HG02571 (cell line): ENCODE results near the gene TCF12.
"Not testable (repeated sequence)": the region's sequence is repeated elsewhere in the genome, so short reads cannot be mapped to it uniquely, and the experiment has no call there.

Experiments
- ATAC-seq: cut with Tn5 transposase; IDR thresholded peaks from one replicate; pipeline ENCODE4 v1.9.1; 2021; ENCODE audit warnings: mild to moderate bottlenecking, moderate library complexity; ENCODE audit not compliant: unreplicated experiment

TCF12 gene

DNA sequence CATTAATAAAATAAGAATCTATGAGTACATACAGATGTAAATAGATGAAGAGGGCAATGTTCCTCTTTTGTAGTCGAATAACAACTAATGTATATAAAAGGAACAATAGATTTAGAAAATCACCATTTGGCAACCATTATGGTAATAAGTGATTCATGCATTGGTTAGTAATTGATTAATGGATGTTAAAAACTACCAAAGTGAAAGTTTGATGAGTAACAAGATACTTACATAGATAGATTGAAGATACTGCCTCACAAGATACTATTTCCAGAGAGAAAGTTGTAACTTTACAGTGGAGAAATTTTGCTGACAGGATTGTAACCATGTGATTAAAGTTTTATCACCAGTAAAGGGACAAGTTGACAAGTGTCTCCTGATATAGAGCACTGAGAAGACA is 55.0 kb downstream of the TCF12 start:
- ATAC-seq = no peak

DNA sequence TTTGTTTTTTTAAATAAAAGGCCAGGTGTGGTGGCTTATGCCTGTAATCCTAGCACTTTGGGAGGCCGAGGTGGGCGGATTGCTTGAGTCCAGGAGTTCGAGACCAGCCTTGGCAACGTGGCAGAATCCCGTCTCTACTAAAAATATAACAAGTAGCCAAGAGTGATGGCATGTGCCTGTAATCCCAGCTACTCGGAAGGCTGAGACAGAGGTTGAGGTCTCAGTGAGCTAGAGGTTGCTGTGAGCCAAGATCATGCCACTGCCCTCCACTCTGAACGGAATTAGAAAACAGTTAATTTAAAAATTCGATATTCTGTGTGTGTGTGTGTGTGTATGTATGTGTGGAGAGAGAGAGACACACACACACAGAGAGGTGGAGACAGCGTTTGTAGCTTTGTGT is 58.8 kb downstream of the TCF12 start:
- ATAC-seq = no peak

DNA sequence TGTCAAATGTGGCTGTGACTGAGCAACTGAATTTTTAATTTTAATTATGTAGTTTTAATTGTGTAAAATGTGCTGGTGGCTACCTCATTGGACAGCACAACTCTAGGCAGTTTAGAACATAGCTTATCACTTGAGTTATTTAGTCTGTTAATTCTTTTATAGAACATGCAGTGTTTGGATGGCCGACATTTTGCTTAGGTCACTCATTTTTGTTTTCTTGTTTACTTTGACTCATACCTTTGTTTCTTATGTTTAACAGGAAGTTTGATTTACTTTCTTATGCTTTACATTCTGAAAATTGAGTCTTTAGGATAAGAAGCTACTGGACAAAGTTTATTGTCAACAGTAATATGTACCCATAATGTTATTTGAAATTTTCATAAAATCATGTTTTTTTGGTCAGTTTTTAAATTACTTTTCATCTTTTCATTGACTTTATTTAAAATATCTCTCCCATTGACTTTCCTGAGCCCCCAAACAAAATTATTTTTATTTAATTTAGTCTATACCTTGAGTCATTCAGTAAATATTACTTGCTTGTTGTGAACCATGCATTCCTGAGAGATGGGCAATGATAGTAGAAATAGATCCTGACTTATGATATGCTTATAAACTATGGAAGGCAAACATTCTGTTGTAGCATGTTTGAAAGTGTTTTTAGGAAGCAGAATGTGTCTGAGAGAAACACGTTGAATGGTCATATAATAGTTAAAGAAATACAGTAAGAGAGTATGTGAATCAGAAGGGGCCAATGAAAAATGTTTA is 60.6 kb downstream of the TCF12 start:
- ATAC-seq = no peak

DNA sequence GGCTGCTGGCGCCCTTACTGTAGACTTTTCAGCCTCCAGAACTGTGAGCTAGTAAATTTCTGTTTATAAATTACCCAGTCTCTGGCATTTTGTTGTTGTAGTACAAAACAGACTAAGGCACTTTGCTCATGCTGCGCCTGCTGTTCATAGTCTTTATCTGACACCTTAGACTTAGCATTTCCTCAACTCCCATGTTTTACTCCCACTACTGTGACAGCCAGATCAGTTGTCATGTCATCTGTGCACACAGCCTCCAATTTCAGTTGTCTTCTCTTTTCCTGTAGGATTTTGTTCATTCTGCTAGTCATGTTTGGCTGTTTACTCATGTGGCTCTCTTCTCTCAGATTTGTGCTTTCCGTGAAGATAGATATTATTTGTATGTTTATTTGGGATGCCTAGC is 62.0 kb downstream of the TCF12 start:
- ATAC-seq = no peak

DNA sequence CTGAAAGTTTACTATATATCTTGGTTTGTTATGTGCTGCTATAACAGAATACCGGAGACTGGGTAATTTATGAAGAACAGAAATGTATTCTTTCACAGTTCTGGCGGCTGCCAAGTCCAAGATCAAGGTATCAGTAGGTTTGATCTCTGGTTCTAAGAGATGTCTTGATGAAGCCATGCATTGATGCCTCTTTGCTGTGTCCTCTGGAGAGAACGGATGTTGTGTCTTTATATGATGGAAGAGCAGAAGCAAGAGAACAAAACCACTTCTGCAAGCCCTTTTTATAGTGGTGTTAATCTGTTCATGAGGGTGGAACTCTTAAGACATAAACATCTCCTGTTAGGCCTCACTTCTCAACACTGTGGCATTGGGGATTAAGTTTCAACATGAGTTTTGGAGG is 62.7 kb downstream of the TCF12 start:
- ATAC-seq = no peak

DNA sequence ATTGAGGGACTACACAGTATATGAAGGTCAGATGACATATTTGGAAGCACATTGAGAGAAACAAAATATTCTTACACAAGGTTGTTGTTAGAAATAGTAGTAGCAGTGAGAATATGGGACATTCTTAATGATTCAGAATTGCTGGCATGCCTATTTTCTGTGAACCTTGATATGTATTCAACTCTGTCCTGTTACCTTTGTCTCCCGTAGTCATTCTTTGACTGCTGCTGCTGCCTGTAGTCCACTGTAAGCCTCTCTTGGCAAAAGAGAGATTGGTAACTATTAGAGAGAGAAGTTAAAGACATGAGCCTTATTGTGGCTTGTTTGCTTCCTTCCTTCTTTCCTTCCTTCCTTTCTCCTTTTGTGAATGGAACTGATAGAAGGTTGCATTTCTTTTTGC is 64.5 kb downstream of the TCF12 start:
- ATAC-seq = no peak

DNA sequence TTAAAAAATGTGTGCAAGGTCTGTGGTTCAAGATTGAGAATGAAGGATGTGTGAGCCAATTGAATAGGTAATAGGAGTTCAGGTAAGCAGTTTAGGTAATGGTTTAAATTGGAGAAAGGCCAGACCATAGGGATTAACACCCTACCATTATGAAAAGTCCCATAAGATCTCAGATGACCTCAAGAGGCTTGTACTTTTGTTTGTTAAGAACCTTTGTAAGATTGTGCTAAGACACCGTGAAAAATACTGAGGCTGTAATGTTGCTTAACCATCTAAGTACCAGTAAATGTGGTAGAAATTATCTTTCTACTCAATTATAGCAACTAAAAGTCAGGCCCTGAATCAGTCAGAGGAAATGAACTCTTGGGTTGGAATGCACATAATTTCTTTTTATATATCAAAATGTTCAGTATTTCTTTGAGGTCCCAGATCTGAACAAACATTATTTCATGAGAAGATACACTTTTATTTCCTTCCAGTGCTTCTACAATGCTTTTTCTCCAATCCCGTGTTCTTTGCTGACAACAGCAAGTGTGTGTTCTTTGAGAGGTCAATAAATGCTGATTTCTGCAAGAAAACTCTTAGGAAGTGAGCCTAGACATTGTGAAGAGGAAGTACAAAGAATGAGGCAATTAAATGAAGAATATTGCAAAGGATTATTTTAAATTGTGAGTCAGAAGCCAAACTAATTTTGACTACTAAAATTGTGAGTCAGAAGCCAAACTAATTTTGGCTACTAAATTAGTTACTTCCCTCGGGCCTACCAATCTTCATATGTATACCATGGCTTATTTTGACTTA is 66.4 kb downstream of the TCF12 start:
- no peak for ATAC-seq

DNA sequence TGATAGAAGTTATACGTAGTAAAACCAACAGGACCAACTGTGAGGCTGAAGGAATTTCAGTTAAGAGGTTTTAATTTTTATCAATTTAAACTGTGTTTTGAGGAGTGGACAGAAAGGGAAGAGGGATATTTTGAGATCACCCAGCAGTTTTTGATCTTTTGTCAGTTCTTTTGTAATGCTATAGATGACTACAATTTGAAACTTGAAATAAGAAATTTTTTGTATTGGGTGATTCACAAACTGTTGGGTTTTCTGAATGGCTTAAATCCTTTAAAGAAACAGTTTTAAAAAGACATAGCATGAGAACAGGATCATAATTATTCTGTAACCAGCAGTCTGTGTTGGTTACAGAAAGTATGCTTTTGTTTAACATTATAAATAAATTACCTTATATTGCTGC is 67.4 kb downstream of the TCF12 start:
- no peak for ATAC-seq

DNA sequence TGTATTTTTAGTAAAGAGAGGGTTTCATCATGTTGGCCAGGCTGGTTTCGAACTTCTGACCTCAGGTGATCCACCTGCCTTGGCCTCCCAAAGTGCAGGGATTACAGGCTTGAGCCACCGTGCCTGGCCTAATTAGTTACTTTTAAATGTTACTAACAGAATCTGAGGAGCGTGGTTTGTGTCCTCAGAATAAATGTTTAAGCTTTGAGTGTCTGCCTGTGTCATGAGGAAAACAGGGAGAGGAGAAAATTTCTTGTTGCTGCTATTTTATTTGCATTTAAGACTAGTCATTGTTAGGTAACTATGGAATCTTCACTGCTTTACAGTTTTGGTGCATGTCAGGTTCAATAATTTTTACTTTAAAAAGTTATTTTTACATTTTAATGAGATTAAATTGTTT is 68.8 kb downstream of the TCF12 start:
- no peak for ATAC-seq

DNA sequence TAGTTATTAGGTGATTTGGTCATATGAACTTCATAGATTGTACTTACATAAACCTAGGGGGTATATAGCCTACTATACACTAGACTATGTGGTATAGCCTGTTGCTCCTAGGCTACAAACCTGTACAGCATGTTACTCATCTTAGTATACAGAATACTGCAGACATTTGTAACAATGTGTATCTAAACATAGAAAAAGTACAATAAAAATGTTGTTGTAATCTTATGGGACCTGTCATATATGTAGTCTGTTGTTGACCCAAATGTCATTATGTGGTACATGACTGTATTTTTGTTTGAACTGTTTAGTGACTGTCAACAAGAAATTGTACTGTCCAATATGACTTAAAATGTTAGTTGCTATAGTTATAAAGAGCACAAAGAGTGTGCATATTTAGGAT is 69.8 kb downstream of the TCF12 start:
- no peak for ATAC-seq

DNA sequence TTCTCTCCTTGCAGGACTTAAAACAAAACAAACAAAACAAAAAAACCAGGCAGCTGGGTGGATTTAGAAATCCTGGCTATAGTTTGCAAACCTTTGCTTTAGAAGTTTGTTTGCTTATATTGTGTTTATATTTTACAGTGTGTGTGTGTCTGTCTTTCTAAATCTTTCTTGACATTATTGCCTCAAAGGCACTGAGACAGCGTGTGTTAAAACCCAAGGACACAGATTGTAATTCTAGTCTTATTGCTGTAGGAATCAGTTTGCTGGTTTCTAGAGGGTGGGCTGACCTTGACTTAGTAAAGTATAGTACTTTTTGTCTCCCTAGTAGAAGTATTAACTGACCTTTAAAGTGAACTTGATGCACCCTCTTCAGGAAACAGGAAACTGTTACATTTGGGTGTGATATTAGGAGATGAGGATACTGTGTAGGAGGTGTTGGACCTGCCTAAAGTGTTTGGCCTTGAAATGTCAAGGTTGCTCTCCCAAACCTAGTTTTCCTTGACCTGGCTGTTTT is 71.0 kb downstream of the TCF12 start:
- no peak for ATAC-seq

DNA sequence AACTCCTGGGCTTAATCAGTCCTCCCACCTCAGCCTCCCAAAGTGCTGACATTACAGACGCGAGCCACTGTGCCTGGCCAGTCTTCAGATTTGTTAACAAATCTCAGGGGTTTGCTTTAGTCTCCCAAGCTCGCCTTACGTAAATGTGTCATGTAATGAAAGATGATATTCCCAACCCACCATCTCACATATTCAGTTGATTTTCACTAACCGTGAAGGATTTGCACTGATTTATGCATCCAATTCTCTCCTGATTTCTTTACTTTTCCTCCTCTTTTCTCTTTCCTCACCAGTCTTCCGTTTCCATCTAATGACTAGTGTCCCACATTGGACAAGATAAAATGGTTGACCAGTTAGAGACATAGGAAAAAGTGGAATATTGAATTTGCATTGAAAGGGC is 72.6 kb downstream of the TCF12 start:
- no peak for ATAC-seq

DNA sequence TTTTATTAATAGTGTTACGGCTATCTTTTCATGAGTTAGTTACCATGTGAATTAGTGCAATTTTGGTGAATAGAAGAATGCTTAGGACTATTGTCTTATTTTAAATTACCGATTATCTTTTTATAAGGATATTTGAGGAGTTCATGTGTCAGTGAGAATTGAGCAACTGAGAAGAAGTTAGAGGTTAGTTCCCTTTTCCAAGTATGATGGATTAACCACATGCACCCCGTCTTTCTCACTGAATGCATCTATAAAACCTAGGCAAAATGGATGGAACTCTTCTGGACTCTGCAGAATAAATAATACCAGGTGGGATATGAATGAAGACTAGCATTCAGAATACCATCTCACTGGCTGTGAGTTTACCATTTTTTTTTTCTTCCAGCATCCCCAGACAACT is 74.3 kb downstream of the TCF12 start:
- ATAC-seq = no peak

DNA sequence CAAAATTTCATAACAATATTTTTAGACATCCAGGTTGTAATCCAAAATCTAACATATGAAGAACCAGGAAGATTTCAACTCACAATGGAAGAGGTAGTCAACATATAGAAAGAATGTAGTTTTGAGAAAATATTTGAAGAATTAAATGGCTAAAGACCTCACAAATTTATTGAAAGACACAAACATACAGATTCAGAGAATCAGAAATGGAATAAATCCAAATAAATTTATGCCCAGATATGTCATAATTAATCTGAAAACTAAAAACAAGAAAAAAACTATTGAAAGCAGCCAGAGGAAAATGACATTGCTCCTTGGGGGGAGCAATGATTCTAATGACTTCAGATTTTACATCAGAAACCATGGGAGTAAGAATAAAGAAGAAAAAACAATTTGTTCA is 75.8 kb downstream of the TCF12 start:
- ATAC-seq = no peak

DNA sequence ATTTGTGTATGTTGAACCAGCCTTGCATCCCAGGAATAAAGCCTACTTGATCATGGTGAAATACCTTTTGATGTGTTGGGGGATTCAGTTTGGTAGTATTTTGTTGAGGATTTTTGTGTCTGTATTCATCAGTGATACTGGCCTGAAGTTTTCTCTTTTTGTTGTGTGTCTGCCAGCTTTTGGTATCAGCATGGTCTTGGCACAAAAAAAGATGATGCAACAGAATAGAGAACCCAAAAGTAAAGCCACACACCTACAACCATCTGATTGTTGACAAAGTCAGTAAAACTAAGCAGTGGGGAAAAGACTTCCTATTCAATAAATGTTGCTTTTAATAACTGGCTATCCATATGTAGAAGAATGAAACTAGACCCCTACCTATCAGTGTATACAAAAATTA is 77.6 kb downstream of the TCF12 start:
- no peak for ATAC-seq

DNA sequence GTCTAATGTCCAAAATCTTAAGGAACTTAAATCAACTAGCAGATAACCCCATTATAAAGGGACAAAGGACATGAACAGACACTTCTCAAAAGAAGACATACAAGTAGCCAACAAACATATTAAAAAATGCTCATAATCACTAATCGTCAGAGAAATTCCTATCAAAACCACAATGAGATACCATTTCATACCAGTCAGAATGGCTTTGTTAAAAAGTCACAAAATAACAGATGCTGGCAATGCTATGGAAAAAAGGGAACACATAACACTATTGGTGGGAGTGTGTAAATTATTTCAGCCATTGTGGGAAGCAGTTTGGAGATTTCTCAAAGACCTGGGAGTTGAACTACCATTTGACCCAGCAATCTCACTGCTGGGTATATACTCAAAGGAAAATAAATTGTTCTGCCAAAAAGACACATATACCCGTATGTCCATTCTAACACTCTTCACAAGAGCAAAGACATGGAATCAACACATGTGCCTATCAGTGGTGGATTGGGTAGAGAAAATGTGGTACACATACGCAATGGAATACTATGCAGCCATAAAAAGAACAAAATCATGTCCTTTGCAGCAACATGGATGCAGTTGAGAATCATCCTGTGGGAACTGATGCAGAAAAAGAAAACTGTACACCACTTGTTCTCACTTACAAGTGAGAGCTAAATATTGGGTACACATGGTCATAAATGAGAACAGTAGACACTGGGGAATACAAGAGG is 78.5 kb downstream of the TCF12 start:
- no peak for ATAC-seq

DNA sequence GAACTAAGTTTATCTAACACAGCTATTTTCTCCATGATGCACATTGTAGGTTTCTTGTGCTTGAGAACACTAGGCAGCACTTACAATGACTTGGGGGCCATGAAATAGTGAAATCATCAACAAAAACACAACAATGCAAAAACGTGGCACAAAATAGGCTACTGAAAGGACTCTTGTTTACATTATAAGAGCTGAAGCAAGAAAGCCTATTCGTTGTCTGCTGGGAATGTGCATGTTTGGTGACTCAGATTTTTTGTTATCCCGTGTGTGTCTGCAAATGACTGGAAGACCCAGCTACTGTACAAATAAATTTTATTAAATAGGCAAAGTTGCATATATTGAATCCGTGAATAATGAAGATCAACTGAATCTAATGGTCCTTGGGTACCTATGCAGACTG is 85.0 kb downstream of the TCF12 start:
- ATAC-seq = no peak

DNA sequence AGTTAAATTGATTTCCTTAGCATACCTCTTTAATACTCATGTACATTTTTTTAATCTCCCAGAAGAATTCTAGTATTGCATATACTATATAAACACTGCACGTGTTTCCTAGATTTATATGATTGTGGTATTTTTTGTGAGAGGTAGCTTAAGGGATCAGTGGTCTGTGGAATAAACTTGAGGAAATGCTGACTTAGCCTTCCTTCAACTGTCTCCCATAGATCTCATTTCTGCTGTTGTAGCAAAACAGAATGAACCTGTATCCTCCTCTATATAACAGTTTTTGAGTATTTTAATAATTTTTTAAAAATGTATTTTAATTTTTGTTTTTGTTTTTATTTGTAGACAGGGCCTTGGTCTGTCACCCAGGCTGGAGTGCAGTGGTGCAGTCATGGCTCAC is 86.8 kb downstream of the TCF12 start:
- no peak for ATAC-seq

DNA sequence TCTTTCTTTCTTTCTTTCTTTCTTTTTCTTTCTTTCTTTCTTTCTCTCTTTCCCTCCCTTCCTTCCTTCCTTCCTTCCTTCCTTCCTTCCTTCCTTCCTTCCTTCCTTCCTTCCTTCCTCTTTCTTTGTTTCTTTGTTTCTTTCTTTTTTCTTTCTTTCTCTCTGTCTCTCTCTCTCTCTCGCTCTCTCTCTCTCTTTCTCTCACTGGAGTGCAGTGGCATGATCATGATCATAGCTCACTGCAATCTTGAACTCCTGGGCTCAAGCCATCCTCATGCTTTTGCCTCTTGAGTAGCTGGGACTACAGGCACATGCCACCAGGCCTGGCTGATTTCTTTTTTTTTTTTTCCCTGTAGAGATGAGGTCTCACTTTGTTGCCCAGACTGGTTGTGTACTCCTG is 89.4 kb downstream of the TCF12 start:
- ATAC-seq = not testable (repeated sequence)

DNA sequence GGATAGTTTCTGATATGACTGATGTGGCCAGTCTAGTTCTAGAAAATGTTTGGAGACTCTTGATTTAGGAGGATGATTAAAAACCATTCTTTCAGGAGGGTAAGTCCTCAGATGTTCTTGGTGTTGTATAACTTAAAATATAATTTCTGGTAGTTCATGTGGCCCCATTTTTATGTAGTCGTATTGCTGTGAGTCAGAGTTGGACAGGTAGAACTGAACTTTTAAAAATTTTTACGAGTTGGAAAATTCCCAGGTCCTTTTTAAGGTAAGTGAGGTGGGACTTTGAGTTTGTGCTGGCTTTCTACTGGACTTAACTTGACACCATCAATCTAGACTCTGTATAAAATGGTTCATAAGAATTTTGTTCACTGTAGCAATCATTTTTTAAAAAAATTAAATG is 92.3 kb downstream of the TCF12 start:
- no peak for ATAC-seq

DNA sequence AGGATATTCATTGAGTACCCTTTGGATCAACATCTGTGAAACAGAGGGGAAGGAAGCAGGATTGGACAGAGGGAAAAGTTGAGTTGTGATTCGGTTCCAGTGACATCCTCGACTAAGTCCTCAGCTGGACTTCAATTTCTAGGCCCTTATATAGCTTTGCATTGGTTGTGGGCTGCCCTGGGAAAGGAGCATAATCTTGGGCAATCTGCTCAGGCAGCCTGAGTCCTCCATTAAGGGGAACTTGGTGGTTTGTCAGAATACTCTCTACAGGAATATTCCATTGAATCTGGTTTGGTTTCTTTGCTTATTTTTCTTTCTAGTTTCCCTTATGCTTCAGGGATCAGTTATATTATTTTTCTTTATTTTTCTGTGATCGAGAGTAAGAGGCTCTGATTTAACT is 94.1 kb downstream of the TCF12 start:
- no peak for ATAC-seq

DNA sequence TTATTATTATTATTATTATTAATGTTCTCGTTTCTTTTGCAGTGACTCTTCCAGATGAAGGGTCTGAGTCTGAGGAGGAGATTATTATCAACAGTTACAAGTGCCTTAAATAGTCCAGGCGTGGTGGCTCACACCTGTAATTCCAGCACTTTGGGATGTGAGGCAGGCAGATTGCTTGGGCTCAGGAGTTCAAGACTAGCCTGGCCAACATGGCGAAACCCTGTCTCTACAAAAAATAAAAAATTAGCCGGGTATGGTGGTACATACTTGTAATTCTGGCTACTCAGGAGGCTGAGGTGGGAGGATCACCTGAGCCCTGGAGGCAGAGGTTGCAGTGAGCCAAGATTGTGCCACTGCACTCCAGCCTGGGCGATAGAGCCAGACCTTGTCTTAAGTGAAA is 96.5 kb downstream of the TCF12 start:
- not testable (repeated sequence) for ATAC-seq
